ENCODE data around the gene TBC1D22A.

TBC1D22A gene

DNA sequence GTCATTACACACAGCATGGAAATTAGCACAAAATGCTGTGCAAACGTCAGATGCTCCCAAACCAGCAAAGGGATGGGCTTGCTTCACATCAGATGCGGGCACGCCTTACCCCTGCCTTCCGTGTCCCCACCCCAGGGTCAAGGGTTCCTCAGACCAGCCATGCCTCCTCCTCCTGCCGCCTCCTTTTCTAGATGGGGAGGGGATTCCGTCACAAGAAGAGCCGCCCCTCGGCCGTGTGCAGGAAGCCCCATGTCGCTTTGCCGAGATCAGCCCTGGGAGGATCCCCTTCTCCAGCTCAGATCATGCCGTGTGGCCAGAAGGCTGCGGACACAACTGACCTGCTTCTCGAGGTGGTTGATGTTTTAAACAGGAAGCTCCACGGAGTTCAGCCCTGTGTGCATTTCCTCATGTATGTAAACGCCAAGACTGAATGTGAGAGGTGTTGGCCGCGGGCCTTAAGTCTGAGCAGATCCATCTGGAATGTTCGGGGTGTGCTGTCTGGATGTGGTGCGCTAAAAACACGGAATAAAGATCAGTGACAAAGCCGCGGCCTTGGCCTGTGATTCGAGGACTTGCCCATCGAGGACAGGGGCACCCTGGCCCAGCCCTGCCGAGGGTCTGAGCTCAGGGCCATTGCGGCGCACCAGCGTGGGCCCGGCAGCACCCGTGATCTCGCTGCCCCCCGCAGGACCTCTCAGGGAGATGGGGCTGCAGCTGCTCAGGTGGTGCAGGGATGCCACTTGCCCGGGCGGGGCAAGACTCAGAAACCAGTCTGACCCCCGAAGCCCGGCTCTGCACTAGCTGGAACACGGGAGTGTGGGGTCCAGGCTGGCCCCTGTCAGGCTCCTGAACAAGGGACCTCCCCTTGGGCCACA, 412.9 kb downstream of the TBC1D22A start:
- peak; percentile 49 for DNase-seq

DNA sequence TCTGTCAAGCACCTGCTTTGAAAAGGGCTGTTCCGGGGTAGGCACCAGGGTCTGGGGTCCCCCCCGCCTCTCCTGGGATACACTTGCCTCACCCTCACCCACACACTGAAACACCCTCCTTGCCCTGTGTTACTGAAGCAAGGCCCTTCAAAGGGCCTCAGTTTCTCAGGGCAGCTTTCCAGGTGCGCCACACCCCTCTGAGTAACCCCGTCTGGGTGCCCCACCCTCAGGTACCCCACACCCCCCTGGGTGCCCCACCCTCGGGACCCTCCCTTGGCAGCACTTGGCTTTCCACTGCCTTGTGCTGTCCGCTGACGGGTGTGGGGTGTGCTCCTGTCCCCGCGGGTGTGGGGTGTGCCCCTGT, 413.6 kb downstream of the TBC1D22A start:
- DNase-seq, result no peak

- no peak for DNase-seq
These were observed 414.3 kb downstream of the TBC1D22A start for GRCh38 chr22:47176573-47177333.

DNA sequence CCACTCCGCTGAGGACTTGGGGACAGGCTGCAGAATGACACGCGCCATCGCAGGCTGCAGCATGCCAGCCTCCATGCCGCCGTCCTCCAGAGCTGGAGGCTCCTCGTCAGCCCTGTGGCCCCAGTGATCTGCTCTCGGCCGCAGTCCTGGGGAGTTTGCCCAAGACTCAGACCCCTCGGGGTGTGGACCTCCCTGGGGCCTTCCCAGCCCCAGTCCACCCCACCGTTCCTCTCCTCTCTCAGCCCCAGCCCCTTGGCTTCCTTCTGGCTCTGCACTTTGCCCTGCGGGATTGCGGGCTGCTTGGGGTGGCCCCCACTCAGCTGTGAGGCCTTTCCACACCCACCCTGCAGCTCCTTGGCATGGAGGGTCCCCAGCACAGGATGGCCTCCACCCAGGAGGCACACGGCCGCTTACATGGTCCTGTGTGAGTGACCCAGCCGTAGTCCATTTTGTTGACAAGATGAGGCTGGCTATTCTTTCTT, 414.9 kb downstream of the TBC1D22A start:
- no peak for DNase-seq

DNA sequence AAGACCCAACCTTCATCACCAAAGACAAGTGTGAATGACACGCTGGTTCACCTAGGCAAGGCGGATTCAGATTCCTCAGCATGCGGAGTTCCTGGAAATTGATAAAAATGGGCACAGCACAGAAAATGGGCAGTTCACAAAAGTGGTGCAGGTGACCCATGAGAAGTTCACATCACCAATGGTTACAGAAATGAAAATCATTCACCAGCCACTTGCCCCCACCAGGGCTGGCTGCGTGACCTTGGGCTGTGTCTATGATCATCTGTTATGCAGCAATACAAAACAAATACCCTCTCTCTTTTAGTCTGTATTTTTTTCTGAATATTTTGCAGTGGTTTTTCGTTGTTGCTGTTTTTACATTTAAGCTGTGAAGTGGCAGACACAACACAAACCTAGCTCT, 415.9 kb downstream of the TBC1D22A start:
- DNase-seq, result no peak

GRCh38 chr22:47180796-47181195, 418.3 kb downstream of the TBC1D22A start:
- DNase-seq, result no peak

DNA sequence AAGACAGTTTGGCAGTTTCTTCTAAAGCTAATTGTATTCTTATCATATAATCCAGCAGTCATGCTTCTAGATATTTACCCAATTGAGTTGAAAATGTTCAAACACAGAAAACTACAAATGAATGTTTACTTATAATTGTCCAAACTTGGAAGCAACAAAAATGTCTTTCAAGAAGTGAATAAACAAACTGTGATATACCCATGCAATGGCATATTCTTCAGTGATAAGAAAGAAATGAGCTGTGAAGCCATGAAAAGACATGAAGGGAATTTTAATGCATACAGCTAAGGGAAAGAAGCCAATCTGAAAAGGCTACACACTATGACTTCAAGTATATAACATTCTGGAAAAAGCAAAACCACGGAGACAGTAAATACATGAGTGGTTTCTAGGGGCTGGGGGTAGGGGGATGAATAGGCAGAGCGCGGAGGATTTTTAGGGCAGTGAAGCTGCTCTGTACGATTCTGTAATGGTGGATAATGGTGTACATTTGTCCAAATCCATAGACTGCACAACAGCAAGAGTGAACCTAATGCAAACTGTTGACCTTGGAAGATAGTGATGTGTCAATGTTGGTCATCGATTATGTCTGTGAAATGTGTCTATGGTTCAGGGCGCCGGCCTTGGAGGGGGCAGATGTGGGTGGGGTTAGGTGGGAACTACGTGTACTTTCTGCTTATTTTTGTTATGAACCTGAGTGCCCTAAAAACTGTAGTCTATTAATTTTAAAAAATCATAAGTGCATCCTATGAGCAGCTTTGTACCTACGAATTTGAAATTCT, 424.9 kb downstream of the TBC1D22A start:
- DNase-seq, result no peak

GRCh38 chr22:47188261-47189055, 426.0 kb downstream of the TBC1D22A start:
- DNase-seq, result no peak

GRCh38 chr22:47189056-47189916, 426.8 kb downstream of the TBC1D22A start:
- no peak for DNase-seq

DNA sequence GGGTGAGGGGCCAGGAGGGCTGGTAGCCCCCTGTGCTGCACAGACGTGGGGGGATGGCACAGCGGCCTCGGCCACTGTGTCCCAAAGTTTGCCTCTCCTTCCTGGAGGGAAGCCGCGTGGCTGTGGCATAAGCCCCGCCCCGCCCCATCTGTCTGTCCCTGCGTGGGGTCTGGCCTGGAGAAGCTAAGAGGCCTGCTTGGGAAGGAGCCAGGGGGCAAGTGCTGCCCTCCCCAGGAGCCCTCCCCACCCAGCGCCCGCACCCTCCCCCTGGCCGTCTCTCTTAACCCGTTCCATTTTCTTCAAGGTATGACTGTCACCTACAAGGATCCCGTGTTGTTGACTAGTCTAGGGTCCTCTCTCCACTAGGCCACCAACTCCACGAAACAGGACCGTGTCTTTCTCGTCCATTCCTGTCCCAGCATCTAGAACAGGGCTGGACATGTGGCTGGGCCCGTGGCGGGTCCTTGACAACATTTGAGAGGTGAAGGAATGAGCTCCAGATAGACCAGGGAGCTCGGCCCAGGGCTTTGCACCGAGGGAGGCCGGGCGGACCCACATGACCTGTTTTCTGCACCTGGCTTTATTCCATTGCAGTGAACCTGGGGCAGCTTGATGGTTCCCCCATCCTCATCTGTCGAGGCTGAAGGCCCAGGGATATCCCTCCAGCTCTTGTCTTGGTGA, 428.0 kb downstream of the TBC1D22A start:
- DNase-seq, result no peak

DNA sequence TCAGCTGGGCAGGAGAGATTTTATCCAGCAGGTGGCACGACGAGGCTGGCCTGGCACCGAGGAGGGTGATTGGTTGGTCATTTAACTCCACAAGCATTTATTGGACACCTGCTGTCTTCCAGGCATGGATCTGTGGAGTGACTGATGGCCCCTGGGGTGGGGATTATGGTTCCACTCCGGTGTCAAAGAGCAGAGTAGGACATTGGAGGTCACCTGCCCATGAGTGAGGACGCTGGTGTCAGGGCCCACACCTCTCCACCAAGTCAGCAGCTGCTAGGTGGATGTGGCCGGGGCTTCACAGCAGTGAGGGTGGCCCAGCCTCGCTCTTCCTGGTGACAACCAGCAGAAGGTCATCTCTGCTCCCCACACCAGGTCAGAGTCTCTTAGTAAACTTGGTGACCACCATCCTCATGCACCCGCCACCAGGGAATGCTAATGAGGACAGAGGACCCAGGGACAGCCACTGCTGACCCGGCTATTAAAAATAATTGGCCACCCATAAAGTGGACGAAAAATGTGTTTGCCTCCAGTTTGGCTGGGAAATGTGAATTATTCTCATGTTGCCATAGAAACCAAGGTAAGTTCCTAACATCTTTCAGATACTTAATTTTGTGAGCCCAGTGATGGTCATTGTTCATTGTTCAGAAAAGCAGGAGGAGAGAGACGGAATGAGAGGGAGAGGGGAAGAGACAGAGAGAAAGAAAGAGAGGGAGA, 428.7 kb downstream of the TBC1D22A start:
- no peak for DNase-seq

DNA sequence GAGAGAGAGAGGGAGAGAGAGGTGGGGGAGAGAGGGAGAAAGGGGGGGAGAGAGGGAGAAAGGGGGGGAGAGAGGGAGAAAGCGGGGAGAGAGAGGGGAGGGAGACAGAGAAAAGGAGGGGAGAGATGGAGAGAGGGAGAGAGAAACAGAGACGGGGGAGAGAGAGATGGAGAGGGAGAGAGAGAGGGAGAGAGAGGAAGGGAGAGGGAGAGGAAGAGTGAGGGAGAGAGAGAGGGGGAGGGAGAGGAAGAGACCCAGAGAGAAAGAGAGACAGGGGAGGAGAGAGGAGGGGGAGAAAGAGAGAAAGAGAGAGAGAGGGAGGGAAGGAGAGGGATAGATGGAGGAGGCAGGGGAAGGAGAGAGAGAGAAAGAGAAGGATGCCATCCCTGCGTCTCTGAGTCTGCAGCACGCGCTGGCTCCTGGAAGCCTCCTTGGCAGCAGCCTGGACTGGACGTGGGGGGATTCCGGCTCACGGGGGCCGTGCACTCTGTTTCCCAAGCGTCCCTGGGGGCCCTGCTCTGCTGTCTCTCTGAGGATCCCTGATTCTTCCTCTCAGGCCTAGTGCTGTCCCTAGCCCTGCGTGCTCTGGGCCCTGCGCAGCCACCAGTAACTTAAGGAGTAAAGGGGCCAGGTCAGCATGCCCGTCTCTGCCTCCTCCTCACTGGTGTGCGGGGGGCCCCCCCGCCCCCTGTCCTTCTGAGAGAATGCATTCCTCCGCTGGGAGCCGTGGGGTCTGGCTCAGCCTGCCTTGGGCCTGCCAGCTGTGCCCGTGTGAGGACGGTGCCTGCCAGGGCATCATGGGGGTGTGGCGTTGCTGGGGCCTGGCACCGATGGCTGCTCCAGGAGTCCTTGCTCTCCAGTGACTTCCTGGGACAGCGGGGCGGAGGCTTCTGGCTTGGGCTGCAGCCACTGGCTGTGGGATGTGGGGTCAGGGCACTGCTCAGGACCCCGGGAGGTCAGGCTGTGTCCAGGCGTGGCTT, 429.5 kb downstream of the TBC1D22A start:
- no peak for DNase-seq

GRCh38 chr22:47192651-47193437, 430.4 kb downstream of the TBC1D22A start:
- DNase-seq, result no peak

DNA sequence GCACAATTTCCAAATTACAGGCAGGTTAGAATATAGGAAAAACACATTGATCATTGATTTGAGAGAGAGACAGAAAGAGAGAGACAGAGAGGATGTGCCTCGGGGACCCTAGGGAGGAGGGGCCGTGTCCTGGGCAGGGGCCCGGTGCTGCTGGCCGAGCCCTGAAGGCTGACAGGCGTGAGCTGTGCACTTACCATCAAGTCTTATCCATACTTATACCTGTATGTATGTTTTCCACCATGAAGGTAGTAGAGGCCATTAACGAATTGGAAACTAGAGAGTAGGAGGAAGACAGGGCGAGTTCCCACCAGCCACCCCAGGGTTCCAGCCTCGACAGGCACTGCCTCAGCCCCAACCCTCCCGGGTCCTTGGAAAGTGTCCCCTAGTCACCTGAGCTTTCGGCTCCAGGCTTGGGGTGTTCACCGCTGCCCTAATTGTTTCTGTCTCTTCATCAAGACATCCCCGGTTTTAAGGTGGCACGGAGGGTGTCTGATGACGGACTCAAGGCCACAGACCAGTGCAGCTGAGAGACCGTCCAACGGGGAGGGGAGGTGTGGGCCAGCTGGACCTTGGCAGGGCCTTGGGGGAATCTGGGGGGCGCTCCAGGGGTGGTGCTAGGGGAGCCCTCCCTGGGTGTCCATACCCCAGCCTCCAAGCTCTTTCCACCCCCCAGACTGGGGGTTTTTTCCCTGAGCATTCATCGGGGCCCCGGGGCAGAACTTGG, 431.3 kb downstream of the TBC1D22A start:
- DNase-seq, result no peak

DNA sequence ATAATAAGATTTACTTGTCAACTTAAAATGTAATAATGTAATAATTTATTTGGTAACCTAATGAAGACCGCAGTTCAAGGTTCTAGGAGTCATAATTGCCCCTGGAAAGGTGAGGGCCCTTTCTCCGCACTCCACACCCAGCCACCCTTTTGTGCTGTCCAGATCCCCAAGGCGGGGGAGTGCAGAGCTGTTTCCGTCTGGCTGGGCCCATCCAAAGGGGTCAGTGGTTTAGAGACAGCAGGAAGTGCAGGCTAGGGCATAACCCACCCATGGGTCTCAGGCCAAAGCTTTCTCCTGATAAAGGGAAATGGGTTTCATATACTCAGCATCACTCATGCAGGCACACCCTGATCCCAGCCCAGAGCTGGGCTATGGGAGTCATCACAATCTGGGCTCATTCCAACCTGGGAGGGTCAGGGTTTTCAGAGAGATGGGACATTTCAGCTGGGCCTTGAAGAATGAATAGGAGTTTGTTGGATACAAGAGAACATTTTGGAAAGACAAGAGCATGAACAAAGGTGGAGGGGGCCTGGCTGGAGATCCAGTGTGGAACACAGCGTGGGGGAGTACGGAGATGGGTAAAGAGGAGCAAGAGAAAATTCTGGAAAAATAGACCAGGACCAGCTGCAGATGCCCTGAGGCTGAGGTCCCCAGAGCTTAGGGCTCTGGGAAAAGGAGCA, 432.2 kb downstream of the TBC1D22A start:
- no peak for DNase-seq

DNA sequence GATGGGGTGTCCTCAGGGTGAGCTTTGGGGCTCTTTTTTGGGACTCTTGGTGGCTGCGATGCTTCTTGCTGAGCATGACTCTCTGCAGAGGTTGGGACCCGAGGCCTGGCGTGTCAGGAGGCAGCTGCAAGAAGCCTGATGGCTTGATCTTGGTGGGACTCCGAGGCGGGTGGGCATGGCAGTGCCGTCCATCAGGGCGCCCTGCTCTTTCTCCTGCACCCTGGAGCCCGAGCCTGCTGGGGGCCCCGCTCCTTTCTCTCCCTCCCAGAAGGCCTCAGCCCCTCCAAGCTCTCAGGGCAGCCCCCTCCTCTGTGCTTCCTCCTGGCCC, 432.7 kb downstream of the TBC1D22A start:
- no peak for DNase-seq
